AG08396 (cell line): ENCODE data around the gene NHEJ1.

Source experiments
- DNase-seq: peaks from one replicate; pipeline ENCODE4 v3.0.0; 2012; ENCODE audit warnings: low spot score, mixed read lengths

Gene NHEJ1

DNA sequence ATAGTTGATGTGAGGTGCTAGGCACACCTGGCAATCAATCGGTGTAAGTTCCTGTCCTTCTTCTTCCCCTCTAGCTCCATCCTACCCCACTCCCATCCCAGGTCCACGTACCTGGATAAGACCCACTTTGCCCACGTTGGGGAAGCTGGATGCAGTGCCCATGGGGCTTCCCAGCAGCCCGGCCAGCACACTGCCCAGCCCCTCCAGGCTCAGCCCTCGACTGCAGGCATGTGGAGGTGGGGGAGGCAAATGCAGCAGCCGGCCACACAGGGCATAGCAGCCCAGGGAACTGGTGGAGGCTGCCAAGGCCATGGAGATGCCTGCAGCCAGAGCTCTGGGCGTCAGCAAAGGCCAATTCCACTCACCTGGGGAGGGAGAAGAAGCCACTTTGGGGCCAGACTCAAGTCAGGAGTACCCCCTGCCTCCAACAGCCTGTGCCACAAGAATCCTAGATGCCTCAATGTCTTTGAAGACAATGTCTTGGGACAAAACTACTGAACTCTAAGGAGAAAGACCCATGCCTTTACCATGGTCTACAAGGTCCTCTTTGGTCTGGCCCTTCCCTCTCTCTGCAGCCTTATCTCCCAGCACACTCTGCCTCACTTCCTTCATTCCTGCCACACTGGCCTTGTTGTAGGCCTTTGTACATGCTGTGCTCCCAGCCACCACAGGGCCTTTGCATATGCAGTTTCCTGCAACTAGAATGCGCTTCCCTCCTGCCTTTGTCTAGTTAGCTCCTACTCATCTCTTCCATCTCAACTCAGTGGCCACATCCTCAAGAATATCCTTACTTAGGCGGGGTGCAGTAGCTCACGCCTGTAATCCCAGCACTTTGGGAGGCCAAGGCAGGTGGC is 4.7 kb upstream of the NHEJ1 start:
- DNase-seq, result no peak

DNA sequence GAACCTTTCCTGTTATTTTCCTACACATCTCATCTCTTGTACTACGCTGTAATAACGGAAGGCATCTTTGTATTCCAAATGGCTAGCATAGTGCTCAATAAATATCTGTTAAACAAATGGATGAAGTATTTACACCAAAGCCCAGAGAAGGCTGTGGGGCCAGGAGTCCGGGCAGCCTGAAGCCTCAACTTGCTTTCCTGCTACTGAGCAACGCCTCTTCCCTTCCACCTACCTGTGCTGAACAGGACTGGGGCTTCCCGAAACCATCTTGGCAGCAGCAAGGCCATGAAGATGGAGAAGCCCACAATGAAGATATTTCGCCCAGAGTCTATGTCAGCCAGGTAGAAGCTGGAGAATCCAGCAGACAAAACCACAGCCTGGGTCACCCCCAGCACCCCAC is 2.5 kb upstream of the NHEJ1 start:
- DNase-seq, result no peak

DNA sequence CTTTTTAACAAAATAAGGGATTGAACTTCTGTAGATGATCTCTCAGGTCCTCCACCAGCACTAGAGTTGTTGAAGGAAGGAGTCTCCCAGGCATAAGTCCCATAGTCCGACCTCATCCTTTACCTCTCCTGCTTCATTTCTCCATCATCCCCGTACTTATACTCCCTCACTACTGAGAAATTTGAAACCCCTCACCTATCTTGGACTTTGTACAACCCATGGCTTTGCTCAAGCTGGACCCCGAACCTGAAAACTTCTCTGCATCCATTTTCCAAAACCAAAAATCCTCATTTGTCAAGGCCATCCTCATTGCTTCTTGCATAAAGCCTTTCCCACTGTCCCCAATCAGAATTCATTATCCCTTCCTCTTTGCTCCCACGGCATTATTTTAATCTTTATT is 482 bp upstream of the NHEJ1 start:
- DNase-seq, result no peak

DNA sequence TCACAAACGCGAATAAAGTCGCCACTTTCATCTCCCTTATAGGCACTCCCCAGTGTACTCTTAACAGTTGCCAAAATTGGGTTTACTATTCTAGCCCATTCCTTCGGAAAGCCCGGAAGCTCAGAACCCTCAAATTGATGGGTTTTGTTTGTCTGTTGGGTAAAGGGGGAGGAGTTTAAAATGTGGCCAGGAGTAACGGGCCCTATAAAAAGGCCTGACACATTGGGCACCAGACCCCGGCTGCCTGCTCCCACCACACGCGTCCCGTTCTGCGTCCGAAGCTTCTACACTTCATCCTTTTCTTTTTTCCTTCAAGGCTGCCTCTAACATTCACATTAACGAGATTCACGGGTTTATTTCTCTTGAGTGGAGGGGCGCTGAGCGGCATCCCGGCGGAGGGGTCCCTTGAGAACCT is 837 bp downstream of the NHEJ1 start:
- peak; percentile 34 for DNase-seq

DNA sequence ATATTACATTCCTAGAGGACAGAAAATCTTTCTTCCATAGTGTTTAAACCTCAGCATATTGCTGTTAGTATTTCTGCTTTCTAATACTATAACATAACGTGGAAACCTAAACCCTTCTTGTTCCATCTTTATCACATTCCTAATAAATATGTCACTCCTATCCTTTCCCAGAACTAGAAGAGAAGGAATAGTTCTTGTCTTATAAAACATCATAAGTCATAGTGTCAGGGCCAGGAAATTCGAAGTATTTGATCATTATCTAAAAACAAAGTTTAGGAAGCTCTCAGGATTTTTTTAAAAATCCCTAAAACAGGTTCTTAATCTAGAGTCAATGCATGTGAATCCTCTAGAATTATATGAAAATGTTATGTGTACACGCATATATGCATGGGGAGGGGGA is 2.0 kb downstream of the NHEJ1 start:
- DNase-seq, result no peak

DNA sequence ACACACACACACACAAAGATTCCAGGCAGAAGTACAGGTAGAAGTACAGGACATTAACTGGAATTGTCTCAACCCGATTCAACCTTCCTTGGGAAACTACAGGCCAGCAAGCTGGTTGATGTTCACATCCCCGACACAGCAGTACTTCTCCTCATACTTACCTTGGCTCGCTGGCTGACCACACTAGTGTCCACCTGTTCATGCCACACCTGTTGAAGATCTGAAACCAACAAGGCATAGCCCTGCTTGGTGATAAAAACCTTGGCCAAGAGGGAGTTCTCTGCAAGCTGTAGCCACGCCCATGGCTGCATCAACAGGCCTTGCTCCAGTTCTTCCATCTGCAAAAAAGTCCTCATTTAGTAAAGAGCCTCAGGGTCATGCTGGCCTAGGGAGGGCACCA is 2.6 kb downstream of the NHEJ1 start:
- no peak for DNase-seq

GRCh38 chr2:219157396-219157795 is 3.2 kb downstream of the NHEJ1 start:
- no peak for DNase-seq

DNA sequence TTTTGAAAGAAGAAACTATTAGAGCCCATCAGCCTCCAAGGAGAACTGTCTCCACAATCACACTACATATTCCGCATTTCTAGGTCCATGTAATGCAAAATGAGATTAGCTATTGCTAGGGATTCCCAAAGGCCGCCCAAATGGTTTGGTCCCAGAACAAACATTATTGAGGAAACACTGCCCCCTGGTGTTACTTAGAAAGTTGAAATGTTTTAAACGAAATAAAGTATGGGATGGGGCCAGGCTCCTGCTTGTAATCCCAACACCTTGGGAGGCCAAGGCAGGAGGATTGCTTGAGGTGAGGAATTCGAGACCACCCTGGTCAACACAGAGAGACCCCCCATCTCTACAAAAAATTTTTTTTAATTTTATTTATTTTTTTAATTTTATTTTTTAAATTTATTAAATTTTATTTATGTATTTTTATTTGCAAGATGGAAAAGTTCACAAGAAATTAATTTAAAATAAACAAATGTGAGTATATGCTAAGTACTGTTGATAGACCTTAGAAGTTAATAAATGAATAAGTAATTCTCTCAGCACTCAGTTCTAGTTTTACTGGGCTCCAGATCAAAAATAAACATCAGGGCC is 5.5 kb downstream of the NHEJ1 start:
- DNase-seq, result peak; percentile 68

DNA sequence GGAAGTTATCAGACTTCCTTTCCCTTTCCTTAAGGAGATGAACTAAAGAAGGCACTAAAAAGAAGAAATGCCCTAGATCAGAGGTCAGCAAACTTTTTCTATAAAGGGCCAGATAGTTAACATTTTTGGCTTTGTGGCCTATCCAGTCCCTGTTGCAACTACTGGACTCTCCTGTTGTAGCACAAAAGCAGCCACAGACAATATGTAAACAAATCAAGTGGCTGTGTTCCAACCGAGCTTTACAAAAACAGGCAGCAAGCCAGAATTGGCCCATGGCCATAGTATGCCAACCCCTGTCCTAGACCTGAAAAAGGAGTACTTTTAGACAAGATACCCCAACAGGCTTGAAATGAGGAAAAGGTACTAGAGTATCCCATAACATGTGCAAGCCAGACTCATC is 10.9 kb downstream of the NHEJ1 start:
- DNase-seq, result no peak

GRCh38 chr2:219142329-219142728 is 18.3 kb downstream of the NHEJ1 start:
- DNase-seq, result peak; percentile 89

- no peak for DNase-seq
These were observed 19.9 kb downstream of the NHEJ1 start for GRCh38 chr2:219140722-219141121.

DNA sequence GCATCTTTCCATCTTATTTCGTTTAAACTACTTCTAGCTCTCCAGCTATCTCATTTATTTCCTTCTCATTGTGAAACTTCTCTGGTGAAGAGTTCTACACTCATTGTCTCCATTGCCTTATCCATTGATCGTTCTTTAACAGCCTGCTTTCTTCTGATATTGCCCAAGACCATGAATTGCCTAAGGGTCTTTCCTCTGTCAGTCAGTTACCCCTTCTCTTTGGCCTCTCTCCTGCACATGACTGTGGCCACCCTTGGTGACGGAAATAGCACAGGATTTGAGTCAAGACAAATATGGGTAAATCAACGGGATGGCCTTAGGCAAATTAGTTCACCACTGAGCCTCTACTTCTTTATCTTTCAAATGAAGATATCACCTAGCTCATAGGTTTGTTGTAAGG is 26.6 kb downstream of the NHEJ1 start:
- no peak for DNase-seq

DNA sequence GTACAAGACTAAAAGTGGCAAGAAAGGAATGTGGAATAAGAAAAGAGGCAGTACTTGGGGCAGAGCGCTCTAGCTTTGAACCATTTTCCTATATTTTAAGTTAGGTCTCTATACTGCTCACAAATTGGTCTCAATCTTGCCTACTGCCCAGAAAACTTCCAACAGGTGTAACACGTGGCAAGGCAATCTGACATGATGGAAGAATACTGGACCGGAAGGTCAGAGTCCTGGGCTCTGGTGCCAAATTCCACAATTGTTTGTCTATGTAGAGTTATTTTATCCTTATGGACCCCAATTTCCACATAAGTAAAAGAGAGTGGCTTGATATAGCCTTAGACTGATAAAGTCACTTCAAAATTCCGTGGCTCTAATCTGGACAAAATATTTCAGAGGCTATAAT is 28.9 kb downstream of the NHEJ1 start:
- no peak for DNase-seq

DNA sequence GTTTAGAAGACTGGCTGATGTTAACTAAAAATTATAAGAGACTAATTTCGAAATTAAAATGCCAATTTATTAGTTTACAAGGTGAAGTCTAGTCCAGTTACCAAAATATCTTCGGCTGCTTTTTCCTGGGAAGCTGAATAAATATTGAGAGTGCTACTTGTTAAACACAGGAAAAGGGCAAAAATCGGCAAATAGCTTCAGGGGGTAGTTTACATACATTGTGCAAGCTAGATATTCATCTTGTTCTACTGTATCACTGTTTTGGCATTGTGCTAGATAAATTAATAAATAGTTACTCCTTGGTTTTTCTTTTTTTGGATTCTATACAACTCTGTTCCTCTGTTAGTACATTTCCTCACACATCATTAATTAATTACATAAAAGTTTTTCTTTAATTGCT is 29.3 kb downstream of the NHEJ1 start:
- no peak for DNase-seq

DNA sequence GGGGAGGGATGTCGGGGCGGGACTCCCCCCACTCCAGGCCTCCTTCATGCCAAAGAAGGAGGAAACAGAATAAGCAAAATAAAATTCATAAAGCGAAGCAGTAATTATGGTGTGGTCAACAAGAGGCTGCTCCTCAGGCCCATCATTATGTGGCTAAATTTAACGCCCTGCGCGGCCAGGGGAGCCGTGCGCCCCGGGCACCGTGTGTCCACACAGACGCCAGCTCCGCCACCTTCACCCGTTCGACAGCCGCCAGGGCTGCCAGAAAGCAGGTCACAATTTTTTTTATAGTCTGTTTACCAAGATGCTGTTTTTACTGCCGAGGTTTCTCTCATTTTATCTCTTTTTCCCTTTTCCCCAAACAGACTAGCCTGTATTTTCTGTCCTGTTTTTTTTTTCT is 31.0 kb downstream of the NHEJ1 start:
- no peak for DNase-seq

- no peak for DNase-seq
These were observed 32.2 kb downstream of the NHEJ1 start for GRCh38 chr2:219128396-219128795.

GRCh38 chr2:219127037-219127635 is 33.5 kb downstream of the NHEJ1 start:
- no peak for DNase-seq

GRCh38 chr2:219126555-219126954 is 34.1 kb downstream of the NHEJ1 start:
- DNase-seq, result no peak

- DNase-seq, result no peak
These were observed 34.7 kb downstream of the NHEJ1 start for GRCh38 chr2:219125886-219126270.

DNA sequence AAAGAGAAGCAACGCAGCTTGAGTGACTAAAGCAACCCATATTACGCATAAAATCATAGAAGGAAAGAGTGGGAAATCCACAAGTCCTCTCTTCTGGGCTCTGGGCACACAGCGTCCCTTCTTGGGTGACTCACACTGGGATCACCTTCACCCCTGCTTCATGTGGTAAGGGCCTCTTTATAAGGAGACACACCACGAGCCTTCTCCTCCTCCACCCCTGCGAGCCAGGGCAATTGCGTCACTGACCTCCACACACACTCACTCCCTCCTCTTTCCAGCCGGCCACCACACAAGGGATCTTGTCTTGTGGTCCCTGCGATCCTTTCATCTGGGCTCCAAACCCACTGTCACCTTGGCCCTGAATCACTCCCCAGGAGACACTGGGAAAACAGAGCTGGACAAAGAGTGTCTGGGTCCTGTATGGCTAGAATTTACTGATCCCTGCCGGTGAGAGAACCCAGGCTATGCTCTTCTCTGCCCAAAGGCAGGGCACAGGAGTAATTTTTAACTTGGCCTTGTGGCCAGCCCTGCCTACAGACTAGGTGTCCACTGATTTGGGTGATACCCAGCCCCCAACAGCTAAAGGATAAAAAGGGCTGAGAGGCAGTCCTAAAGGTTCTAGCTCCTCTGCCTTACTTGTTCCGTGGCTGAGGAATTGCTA is 35.3 kb downstream of the NHEJ1 start:
- peak; percentile 83 for DNase-seq

- peak; percentile 33 for DNase-seq
These were observed 36.1 kb downstream of the NHEJ1 start for GRCh38 chr2:219124381-219125110.
